DLD1 (cell line): Measurements from ENCODE around the gene TNN.

ENCODE experiments used
- in situ Hi-C: cut with HindIII; loops from 2 replicates; pipeline ENCODE4 v1.10.0; 2017; ENCODE audit warnings: low sequenced_read_pairs

TNN gene

GRCh38 chr1:175062858-175063257 is 4.8 kb upstream of the TNN start:
- in situ Hi-C loops: no loop called here

GRCh38 chr1:175070818-175071217 is 3.2 kb downstream of the TNN start:
- in situ Hi-C loops: no loop called here

DNA sequence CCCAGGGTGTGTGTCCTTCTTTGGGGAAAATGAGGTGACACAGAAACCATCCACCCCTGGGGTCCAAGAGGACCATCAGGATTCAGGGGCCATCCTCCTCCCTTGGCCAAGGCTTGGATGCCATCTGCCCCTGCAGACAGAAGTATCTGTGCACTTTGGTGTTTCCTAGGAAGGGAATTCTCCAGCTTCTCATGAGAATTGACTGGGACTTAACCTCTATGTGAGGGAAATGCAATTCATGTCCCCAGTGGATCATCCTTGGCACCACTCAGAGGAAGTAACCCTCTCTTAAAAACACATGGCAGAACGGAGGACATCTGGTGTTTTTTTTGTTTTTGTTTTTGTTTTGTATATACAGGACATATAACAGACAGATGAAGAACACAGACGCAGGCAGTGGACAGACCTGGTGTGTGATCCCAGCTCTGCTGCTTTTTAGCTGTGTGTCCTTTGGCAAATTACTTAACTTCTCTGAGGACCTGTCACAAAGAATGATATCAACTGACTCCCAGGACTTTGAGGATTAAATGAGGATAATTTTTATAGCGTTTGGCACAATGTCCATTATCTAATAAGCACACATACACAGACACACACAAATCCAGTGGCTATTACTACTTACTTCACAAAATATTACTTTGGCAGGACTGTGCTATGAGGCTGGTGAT is 3.8 kb downstream of the TNN start:
- in situ Hi-C loops: no loop called here

GRCh38 chr1:175072099-175072951 is 4.7 kb downstream of the TNN start:
- in situ Hi-C loops: no loop called here

DNA sequence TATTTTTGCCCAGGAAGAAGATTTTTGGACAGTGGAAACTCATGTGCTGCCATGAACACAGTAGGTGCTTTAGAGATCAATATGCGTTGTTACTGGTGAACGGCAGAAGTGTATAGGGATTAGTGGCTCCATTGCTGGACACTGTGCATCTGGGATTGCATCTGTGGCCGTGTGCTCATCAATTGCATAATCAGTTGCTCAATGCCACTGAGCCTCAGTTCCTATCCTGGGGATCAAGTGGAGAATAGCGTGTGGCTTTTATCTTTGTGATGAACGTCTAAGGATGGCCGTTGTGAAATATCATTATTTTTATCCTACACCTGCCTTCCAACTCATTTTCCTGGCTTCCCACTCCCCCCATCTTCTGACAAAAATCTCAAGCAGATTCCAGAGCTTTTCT is 5.4 kb downstream of the TNN start:
- in situ Hi-C loops: no loop called here

DNA sequence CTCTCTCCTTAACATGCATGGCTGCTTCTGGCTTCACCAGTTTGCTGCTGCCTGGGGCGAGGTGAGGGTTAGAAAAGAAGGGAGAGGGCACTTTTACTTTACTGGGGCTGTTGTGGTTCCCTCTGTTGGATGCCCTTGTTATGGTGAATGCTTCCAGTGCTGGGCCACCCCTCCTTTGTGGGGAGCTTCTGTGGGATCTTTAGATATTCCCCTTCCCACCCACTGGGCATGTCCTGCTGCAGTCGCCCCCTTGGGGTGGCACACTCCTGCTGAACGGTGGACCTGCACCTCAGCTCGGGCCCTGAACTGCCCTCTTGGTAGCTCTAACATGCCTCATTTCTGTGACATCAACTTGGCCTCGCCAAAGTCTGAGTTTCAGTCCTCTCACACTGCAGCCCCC is 6.0 kb downstream of the TNN start:
- in situ Hi-C loops: no loop called here

- in situ Hi-C loops: no loop called here
These were observed 8.2 kb downstream of the TNN start for GRCh38 chr1:175075572-175076568.

GRCh38 chr1:175077356-175078030 is 9.9 kb downstream of the TNN start:
- in situ Hi-C loops: no loop called here

DNA sequence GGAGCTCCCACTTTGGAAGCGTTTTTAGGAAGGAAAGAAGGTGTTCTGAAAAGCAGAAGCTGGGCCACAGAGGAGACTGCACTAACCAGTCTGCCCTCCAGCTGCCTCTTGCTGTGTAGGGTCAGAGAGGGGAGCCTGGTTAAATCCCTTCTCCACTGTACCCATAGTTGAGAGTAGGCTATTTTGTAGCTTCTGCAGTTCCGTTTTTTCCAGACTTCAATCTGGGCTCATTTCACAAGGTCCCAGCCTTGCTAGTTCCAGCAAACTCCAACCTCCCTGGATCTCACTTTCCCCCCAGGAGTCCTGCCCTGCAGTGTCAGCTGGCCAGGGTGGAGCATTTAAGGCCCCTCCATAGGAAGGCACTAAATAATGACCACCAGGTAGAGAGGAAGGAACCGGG is 11.0 kb downstream of the TNN start:
- in situ Hi-C loops: no loop called here

DNA sequence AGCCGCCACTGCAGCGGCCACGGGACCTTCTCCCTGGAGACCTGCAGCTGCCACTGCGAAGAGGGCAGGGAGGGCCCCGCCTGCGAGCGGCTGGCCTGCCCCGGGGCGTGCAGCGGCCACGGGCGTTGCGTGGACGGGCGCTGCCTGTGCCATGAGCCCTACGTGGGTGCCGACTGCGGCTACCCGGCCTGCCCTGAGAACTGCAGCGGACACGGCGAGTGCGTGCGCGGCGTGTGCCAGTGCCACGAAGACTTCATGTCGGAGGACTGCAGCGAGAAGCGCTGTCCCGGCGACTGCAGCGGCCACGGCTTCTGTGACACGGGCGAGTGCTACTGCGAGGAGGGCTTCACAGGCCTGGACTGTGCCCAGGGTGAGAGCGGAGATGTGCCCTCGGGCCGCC is 11.7 kb downstream of the TNN start:
- in situ Hi-C loops: no loop called here

GRCh38 chr1:175080030-175080429 is 12.4 kb downstream of the TNN start:
- in situ Hi-C loops: no loop called here

GRCh38 chr1:175081983-175082382 is 14.3 kb downstream of the TNN start:
- in situ Hi-C loops: no loop called here

DNA sequence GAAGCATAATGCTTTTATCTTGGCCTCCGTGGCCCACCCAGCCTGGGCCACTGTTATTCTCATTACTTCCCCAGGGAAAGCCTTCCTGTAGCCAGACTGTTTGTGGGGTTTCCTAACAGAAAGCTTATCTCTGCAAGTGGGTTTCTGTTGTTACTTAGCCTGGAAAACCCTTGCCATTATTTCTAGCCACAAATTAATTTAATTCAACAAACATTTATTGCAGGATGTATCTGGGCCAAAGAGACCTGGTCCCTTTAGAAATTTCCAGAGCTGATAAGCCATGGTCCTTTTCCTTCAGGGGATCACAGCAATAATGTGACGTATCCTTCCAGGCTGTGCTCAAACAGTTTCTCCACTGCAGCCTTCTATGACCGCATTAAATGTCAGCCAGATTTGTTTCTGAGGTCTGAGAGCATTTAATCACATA is 20.9 kb downstream of the TNN start:
- in situ Hi-C loops: no loop called here

DNA sequence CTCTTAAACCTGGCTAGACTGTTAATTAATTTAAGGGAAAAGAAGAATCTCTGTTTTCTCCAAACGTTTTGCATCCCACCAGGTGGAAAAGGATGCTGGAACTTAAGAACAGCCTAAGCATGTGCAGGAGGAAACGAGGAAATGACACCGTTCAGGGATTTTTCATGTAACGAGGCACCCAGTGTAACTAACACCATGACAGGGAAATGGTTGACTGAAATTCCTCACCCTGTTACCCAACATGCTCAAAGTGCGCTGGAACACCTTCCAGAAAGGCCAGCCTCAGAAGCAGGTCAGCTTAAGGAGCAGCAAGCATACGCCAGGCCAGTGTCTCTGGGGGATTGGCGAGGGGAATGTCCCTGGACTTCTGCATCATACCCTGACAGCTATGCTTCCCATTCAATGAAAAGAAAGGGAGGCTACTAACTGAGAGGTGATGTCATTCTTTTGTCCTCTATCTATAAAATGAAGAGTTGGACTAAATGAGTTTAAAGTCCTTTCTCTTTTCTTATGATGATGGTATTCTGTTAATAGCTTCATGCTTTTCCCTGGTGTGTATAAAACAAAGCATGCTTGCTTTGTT is 21.6 kb downstream of the TNN start:
- in situ Hi-C loops: no loop called here

- in situ Hi-C loops: no loop called here
These were observed 23.1 kb downstream of the TNN start for GRCh38 chr1:175090780-175091179.

DNA sequence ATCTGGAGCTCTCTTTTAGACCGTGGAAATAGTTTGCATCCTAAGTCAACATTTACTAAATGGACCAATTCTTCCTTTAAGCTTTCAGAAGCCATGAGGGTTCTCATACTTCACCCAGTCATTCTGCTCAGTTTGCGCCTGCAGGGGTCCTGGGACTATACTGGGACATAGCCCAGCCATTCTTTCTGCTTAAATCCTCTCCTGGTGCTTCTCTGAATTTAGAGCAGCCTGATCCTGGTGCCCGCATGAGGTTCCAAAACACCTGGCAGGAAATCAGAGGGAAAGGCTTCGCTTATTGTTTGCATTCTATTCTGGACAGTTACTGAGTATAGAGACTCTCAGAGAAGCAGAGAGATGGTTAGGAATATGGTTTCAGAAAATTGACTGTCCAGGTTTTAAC is 27.0 kb downstream of the TNN start:
- in situ Hi-C loops: no loop called here

DNA sequence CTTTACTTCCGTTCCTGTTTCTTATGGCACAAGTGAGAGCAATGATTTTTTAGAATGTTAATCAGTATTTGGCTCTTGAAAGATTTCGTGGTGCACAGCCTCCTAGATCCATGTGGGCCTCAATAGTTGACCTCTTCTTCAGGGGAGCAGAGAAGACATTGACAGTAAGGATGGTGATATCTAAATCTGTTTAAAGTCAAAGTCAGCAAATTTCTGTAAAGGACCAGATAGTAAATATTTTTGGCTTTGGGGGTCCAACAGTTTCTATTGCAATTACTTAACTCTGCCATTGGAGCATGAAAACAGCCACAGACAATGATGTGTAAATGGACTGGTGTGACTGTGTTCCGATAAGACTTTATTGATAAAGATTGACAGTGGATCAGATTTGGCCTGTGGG is 27.4 kb downstream of the TNN start:
- in situ Hi-C loops: no loop called here

DNA sequence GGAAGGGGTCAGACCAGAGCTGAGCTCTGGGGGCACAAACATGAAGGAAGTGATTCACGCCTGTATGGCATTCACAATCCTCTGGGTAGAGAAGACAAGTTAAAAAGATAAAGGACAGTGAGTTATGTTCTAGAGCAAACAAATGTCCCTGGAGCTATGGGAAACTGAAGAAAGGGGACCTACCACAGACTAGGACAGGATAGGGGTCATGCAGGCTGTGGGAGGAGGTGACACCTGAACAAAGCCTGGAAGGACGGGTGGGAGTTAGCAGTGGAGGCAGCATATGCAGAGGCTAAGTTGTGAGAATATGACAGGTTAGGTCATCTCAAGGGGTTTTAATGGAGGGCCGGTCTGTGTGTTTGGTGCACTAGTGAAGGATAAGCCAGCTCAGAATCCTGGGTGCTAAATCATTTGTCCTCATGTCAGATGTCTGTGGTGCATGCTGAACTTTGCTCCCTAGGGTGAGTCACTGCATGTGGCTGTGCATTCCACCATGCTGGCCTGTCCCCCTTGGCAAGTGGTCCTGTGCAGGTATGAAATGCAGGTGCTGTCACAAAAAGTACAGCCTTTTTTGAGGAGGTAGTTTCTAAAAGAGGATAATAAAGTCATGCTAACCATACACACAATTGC is 28.5 kb downstream of the TNN start:
- in situ Hi-C loops: no loop called here

GRCh38 chr1:175097361-175097760 is 29.7 kb downstream of the TNN start:
- in situ Hi-C loops: no loop called here

DNA sequence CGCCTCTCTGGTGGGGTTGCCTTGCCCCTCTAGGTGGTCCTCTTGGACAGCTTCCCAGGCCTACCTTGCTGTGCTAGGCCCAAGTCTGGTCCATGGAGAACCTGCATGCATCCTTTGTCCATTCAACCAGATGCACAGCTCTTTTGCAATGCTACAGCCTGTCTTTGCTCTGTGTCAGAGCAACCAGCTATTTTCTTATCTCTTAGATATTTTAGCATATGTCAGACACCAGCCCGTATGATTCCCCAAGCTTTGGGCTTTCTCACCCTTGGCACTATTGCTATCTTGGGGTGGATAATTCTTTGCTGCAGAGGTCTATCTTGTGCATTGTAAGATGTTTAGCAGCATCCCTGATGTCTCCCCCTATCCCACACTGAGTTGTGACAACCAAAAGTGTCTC is 32.3 kb downstream of the TNN start:
- in situ Hi-C loops: no loop called here
